ENCODE data around the gene SEMA6B.

DNA sequence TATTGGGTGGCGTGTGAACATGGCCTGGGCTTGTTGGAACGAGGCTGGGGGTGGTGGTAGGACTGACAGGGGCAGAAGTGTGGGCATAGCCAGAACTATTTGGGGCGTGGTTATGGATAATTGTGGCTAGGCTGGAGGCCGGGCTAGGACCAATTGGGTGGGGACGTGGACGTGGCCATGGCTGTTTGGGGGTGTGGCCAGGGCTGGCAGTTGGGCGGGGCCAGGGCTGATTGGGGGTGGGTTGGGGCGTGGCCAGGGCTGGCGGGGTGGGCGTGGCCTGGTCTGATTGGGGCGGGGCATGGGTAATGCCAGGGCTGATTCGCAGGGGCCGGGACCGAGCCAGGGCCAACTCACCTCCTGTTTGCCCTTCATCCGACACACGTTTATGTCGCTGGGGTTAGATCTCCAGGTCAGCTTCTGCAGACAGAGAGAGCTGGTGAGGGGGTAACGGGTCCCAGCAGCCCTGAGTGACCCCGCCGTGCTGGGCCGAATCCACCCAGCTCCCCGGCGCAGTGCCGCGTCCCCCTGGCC lies 2.8 kb downstream of the SEMA6B start:
- TF ChIP-seq, protein P1, sequence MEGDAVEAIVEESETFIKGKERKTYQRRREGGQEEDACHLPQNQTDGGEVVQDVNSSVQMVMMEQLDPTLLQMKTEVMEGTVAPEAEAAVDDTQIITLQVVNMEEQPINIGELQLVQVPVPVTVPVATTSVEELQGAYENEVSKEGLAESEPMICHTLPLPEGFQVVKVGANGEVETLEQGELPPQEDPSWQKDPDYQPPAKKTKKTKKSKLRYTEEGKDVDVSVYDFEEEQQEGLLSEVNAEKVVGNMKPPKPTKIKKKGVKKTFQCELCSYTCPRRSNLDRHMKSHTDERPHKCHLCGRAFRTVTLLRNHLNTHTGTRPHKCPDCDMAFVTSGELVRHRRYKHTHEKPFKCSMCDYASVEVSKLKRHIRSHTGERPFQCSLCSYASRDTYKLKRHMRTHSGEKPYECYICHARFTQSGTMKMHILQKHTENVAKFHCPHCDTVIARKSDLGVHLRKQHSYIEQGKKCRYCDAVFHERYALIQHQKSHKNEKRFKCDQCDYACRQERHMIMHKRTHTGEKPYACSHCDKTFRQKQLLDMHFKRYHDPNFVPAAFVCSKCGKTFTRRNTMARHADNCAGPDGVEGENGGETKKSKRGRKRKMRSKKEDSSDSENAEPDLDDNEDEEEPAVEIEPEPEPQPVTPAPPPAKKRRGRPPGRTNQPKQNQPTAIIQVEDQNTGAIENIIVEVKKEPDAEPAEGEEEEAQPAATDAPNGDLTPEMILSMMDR (IDR thresholded peaks at IDR 0.05): no peak
- TF ChIP-seq, protein P2, sequence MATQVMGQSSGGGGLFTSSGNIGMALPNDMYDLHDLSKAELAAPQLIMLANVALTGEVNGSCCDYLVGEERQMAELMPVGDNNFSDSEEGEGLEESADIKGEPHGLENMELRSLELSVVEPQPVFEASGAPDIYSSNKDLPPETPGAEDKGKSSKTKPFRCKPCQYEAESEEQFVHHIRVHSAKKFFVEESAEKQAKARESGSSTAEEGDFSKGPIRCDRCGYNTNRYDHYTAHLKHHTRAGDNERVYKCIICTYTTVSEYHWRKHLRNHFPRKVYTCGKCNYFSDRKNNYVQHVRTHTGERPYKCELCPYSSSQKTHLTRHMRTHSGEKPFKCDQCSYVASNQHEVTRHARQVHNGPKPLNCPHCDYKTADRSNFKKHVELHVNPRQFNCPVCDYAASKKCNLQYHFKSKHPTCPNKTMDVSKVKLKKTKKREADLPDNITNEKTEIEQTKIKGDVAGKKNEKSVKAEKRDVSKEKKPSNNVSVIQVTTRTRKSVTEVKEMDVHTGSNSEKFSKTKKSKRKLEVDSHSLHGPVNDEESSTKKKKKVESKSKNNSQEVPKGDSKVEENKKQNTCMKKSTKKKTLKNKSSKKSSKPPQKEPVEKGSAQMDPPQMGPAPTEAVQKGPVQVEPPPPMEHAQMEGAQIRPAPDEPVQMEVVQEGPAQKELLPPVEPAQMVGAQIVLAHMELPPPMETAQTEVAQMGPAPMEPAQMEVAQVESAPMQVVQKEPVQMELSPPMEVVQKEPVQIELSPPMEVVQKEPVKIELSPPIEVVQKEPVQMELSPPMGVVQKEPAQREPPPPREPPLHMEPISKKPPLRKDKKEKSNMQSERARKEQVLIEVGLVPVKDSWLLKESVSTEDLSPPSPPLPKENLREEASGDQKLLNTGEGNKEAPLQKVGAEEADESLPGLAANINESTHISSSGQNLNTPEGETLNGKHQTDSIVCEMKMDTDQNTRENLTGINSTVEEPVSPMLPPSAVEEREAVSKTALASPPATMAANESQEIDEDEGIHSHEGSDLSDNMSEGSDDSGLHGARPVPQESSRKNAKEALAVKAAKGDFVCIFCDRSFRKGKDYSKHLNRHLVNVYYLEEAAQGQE (IDR thresholded peaks at IDR 0.05; ENCODE audit: insufficient read depth in 1 of 2, low read depth in 2 of 2, low read length in 1 of 2): no peak
- TF ChIP-seq SIN3A (IDR thresholded peaks at IDR 0.05; ENCODE audit: borderline replicate concordance, insufficient read depth, low read depth, low read length) (no peak), TCF7L2 (IDR thresholded peaks at IDR 0.05; ENCODE audit: low read depth, low read length) (no peak), POLR2AphosphoS5 (IDR thresholded peaks at IDR 0.05; ENCODE audit: low read depth, low read length) (no peak)

Data from Panc1 (cell line).